Measurements from ENCODE around the gene NAA25.
"Not testable (repeated sequence)": the region's sequence is repeated elsewhere in the genome, so short reads cannot be mapped to it uniquely, and the experiment has no call there.

NAA25 gene

GRCh38 chr12:112036614-112037013, 72.0 kb downstream of the NAA25 start:
- not testable (repeated sequence) for FAIRE-seq

DNA sequence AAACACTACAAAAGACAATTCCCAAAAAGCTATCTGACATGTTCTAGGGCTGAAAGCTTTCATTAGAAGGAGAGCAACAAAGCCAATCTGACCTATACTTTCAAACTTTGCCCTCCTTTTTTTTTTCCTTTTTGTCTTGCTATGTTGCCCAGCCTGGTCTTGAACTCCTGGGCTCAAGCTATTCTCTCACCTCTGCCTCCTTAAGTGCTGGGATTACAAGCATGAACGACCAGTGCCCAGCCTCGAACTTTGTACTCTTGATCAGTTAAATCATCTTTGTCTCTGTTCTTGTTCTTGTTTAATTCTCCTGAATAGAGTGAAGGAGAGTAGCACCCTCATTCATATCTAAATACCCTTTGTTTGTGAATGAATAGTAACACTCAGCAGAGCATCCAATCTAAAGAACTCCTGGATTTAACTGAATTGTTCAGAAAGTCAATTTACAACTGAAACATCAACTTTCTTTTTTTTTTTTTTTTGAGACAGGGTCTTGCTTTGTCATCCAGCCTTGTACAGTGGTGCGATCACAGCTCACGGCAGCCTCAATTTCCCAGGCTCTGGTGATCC, 73.3 kb downstream of the NAA25 start:
- FAIRE-seq, result no peak

DNA sequence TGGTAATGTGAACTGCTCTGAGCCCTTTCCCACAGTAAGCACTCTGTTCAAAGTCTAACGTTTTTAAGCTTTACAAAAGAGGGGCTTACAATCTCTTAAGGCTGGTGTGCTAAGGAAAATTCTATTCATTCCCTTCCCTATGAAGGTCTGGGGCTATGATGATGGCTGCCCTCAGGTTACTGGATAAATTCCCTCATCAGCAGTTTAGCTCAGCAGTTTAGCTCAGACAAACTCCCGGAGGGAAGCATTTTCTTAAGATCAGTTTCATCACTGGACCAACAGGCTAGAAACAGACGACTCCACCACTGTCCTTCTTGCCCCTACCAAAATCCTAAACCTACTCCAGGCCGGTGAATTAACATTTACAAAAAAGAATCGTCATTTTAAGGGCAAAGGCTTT, 76.3 kb downstream of the NAA25 start:
- FAIRE-seq, result no peak

DNA sequence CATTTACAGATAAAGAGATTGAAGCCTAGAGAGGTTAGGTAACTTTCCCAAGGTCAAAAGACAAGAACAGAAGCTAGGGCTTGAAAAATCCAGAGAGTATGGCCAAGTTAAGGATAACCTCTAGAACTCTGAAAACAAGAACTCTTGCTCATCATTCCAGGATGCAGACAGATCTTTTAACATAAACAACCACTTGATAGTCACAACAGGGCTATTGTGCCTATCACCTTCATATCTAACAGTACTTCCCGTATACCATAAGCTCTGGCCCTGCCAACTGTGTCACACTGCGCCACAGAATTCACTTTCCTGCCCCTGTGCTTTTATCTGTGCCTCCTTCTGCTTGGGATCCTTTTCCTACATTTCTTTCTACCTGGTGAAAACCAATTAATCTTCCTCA, 77.1 kb downstream of the NAA25 start:
- no peak for FAIRE-seq

DNA sequence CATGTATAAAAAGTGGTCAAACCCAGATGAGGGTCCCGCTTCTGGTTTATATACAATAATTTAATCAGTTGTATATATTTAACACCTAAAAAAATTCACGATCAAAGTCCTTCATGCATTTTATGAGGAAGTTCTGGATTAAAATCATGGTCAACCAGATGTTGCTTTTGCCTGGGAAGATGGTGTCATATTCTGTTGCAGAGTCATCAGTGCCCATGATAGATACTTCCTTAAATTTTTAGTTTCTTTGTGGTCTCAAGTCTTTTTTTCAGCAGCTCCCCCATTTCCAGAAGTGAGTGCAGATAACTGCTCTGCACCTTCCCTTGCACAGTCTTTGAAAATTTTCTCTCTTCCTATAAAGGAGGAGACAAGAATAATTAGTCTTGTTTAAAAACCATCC, 79.3 kb downstream of the NAA25 start:
- FAIRE-seq, result no peak

DNA sequence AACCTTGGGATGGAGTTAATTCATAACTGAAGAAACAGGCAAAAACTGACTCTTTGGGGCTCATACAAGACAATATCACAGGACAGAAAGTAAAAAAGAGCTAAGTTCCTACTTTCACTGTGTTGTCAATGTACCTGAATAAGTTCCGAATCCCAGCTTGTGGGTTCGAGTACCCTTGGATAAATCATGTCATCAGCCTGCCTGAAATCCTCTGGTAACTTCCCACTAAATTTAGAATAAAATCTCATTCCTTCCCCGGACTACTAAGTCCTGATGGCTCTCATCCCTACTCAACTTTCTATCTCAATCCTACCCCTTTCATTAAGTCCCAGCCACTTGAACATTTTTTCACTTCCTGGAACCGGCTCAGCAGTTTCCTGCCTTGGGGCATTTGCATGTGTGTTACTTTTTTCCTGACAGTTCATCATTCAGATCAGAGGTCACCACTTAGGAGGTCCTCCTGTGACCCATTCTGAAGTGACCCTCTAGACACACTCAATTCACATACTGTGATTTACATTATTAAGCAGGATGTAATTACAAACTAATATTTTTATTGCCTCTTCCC, 82.7 kb downstream of the NAA25 start:
- no peak for FAIRE-seq

DNA sequence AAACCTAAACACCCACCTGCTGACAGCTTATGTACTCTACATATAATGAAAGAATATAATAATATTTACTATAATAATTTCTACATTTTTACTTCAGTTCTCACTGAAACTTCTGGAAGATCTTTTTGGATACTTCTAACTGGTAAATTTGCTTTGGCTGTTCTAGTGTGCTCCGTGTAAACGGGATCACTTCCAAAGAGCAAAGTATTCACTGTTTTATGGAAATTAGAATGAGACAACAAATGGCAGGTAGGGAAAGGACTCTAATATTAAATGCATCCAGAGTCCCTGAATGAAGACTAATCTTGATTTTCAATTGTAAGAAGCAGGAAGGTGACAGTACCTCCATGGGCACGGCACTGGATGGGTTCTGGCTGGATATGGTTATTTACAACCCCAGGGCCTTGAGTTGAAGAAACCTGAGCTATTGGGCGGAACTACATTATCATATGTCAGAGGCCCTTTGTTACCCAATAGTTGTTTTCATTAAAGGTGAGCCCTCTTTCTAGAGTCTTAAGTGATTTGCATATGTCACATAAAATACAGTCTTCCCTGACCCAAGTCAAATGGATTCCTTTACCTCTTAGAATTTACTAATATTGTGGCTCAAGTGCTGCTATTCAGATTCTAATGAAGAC, 84.7 kb downstream of the NAA25 start:
- no peak for FAIRE-seq

DNA sequence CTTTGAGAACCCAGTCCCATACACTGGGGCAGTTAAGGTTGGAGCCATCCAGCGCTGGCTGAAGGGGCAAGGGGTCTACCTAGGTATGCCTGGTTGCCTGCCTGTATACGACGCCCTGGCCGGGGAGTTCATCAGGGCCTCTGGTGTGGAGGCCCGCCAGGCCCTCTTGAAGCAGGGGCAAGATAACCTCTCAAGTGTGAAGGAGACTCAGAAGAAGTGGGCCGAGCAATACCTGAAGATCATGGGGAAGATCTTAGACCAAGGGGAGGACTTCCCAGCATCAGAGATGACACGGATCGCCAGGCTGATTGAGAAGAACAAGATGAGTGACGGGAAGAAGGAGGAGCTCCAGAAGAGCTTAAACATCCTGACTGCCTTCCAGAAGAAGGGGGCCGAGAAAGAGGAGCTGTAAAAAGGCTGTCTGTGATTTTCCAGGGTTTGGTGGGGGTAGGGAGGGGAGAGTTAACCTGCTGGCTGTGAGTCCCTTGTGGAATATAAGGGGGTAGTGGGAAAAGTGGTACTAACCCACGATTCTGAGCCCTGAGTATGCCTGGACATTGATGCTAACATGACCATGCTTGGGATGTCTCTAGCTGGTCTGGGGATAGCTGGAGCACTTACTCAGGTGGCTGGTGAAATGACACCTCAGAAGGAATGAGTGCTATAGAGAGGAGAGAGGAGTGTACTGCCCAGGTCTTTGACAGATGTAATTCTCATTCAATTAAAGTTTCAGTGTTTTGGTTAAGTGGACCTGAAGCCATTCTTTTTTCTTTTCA, 86.2 kb downstream of the NAA25 start:
- FAIRE-seq, result no peak

DNA sequence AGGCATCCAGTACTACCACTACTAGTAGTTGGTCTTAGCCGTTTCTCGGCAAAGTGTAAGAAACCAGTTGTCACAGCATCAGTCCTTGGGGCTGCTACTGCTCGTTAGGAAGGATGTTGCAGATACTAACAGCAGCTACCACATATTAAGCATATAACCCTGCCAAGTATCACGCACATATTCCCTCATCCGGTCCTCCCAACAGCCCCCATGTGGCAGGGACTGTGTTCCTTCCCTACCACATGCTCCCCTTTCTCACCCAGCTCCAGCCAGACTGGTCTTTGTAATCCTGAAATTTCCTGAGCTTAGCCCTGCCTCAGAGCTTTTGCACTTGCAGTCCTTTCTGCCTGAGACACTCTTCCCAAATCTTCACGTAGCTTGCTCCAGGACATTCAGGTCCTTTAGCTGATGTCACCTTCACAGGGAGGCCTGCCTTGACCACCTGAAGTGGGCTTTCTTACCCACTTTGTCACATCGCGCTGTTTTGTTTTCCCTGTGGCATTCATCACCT, 87.6 kb downstream of the NAA25 start:
- no peak for FAIRE-seq

- FAIRE-seq, result no peak
Measured at GRCh38 chr12:112018571-112019237, 89.9 kb downstream of the NAA25 start.

- FAIRE-seq, result no peak
Measured at GRCh38 chr12:112017041-112017440, 91.5 kb downstream of the NAA25 start.

DNA sequence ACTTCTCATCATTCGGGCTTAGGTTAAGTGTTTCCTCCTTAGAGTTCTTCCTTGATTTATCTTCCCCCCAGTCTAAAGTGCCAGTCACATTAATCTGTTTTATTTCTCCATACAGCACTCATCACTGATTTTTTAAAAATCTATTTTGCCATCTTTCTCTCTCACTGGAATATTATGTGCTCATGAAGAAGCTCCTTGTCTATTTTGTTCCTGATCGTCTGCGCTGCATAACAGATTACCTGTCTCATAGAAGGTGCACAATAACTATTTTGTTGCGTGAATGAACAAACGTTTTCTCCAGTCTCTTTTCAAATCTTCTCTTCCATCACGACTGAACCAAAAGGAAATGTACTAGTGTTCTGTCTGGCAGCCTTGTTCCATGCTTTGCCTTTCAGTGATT, 92.6 kb downstream of the NAA25 start:
- FAIRE-seq, result no peak

- no peak for FAIRE-seq
Measured at GRCh38 chr12:112013601-112014402, 94.8 kb downstream of the NAA25 start.

DNA sequence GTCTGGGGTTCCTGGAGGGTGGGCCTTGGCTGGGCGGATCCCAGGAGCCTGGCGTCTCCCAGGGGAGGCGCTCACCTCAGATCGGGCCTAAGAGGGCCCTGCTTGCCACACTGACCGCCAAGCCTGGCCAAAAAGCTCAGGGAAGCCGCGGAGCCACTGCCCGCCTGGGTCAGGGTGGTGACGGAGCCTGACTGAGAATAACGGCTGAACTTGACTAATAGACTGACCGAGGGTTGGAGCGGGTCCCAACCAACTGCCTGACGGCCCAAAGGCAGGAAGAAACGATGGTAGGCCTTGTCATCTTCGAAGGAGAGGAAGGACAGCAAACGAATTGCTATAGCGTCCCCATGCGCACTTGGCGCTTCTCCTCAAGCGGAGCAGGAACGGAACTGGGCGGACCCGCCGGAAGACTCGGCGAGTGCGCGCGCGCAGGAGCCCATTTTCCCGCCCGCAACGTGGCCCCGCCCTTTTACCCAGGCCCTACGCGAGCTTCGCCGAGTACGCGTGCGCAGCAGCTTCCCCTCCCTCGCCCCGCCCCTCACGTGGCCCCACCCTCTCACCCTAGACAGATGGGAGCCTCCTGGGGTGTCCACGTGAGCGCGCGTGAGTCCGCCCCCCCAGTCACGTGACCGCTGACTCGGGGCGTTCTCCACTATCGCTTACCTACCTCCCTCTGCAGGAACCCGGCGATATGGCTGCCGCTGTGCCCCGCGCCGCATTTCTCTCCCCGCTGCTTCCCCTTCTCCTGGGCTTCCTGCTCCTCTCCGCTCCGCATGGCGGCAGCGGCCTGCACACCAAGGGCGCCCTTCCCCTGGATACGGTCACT, 95.6 kb downstream of the NAA25 start, which contains the start of the genes ERP29 and TMEM116:
ERP29 (plus strand) TSS at position 652 of the 826 bp plus-strand sequence; CDS start at position 692, 40 bp downstream.
TMEM116 (minus strand) TSS at position 391 of the 826 bp plus-strand sequence. CDS start 7,895 bp downstream, outside the sequence.
- FAIRE-seq, result no peak

- FAIRE-seq, result no peak
Measured at GRCh38 chr12:112011685-112012084, 96.9 kb downstream of the NAA25 start.

- FAIRE-seq, result no peak
Measured at GRCh38 chr12:112010415-112011344, 97.9 kb downstream of the NAA25 start.

- not testable (repeated sequence) for FAIRE-seq
Measured at GRCh38 chr12:112009596-112009995, 99.0 kb downstream of the NAA25 start.

DNA sequence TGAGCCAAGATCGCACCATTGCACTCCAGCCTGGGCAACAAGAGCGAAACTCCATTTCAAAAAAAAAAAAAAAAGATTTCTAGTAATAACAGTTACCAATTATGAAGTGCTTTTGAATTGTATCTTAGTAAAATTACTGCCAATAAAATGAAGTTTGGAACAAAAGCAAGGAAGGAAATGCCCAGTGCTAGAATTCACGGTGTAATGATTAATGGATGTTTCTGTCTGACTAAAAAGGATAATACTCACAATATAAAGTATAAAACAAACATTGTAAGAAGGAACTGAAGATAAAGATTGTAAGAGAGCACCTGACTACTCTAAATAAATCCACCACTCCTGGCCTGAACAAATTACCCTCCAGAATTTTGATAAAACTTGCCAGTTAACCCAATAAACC, 99.7 kb downstream of the NAA25 start:
- no peak for FAIRE-seq

GRCh38 chr12:112007945-112008344, 100.6 kb downstream of the NAA25 start:
- FAIRE-seq, result no peak
